ENCODE results near the gene NANOS2.
"Not testable (repeated sequence)": the region's sequence is repeated elsewhere in the genome, so short reads cannot be mapped to it uniquely, and the experiment has no call there.

NANOS2 gene

GRCh38 chr19:45927565-45928261 is 13.1 kb upstream of the NANOS2 start:
- DNase-seq: peak; percentile 70

DNA sequence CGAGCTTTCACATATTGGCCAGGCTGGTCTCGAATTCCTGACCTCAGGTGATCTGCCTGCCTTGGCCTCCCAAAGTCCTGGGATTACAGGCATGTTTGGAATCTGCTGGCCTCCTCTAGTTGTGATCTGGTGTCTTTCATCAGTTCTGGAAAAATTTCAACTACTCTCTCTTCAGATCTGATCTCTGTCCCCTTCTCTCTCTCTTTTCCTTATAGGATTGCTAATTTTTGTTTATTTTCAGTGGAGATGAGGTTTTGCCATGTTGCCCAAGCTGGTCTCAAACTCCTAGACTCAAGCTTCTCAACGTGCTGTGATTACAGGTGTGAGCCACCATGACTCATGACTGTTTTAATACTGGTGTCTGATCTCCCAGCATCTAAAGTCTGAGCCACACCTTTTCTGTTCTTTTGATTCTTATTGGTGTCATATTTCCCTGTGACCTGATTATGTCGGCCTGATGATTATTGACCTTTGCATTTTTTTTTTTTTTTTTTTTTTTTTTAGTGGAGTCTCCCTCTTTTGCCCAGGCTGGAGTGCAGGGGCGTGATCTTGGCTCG is 10.4 kb upstream of the NANOS2 start:
- no peak for DNase-seq

GRCh38 chr19:45922281-45922680 is 7.7 kb upstream of the NANOS2 start:
- no peak for DNase-seq

DNA sequence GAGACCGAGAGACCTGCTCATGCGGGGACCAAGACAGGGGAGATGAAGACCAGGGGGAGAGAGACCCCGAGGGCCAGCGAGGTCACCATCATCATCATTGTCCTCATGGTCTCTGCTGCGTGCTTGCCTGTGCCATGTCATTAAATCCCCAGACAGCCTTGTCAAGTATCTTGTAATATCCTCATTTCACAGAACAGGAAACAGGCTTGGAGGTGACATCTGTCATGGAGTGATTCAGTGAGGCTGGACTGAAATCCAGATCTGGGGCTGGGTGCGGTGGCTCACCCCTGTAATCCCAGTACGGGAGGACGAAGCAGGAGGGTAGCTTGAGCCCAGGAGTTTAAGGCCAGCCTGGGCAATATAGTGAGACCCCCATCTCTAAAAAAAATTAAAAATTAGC is 5.9 kb upstream of the NANOS2 start:
- peak; percentile 41 for DNase-seq

DNA sequence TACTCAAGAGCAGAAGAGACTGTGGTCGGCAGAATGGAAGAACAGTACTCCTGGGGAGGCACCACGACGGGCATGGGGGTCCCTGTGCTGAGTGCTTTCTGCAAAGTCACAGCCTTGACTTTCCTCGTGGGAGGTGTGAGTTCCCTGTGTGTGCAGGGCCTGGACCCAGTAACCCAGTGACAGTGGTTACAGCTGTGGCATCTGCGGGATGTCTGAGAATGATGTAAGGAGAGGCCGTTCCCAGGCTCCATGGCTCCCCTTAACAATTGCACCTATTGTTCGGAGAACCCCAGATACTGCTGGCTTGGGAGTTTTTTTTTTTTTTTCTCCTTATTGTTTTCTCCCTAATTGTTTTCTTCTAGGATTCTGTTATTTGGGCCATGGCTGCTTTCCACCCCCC is 5.1 kb upstream of the NANOS2 start:
- no peak for DNase-seq

DNA sequence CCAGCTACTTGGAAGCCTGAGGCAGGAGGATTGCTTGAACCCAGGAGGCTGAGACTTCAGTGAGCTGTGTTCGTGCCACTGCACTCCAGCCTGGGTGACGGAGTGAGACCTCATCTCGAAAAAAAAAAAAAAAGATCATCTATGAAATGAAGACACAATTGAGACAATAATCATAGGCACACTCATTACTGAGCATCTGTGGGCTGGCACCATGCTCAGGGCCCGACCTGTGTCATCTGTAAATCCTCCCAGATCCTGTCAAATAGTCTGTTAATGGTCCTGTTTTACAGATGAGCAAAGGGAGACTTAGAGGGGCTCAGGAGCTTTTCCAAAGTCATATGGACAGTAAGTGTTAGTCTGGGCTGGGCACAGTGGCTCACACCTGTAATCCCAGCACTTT is 4.1 kb upstream of the NANOS2 start:
- DNase-seq: no peak

- DNase-seq: no peak
Observed at GRCh38 chr19:45917421-45918091, 3.0 kb upstream of the NANOS2 start.

- no peak for DNase-seq
Observed at GRCh38 chr19:45911291-45911690, 3.3 kb downstream of the NANOS2 start.

- DNase-seq: no peak
Observed at GRCh38 chr19:45908956-45909355, 5.6 kb downstream of the NANOS2 start.

DNA sequence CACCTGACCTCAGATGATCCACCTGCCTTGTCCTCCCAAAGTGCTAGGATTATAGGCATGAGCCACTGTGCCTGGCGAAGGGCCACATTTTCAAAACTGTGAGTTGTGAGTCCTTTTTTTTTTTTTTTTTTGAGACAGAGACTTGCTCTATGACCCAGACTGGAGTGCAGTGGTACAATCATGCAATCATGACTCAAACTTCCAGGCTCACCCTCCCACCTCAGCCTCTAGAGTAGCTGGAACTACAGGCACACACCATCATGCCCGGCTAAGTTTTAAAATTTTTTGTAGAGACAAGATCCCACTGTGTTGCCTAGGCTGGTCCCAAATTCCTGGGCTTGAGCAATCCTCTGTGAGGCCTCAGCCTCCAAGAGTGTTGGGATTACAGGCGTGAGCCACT is 8.4 kb downstream of the NANOS2 start:
- no peak for DNase-seq

DNA sequence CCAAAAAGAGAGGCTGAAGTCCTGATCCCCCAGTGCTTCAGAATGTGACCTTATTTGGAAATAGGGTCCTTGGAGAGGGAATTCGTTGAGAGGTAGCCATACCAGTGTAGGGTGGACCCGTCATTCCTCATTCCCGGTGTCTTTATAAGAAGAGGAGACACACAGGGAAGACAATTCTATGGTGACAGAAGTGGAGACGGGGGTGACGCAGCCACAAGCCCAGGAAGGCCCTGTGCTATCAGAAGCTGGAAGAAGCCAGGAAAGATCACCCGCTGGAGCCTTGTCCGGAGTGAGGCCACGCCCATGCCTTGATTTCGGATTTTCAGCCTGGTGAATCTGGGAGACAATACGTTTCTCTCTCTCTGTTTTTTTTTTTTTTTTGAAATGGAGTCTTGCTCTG is 9.6 kb downstream of the NANOS2 start:
- no peak for DNase-seq

- DNase-seq: peak; percentile 88
Observed at GRCh38 chr19:45902651-45903625, 11.6 kb downstream of the NANOS2 start.

- no peak for DNase-seq
Observed at GRCh38 chr19:45901912-45902650, 12.5 kb downstream of the NANOS2 start, which contains the start of gene MYPOP. MYPOP (minus strand) TSS chr19:45902613; CDS start chr19:45901773, 840 bp downstream.

DNA sequence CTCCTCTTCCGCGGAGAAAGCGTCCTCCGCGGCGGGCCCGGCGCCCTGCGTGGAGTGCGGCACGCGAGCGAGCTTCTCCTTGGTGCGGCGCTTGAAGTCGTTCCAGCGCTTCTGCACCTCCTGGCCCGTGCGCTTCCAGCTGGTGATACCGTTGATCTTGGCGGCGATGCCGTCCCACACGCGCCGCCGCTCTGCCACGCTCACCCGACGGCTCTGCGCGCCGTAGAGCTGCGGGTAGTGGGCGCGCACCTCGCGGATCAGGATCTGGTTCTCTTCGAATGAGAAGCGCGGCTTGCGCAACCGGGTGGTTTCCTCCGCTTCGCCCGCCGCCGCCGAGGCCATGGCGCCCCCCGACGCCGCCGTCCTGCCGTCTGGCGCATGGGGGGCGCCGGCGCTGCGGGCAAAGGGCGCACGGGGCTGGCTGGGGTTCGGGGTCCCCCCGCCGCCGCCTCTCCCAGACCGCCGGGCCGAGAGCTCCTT is 13.1 kb downstream of the NANOS2 start:
- peak; percentile 32 for DNase-seq

DNA sequence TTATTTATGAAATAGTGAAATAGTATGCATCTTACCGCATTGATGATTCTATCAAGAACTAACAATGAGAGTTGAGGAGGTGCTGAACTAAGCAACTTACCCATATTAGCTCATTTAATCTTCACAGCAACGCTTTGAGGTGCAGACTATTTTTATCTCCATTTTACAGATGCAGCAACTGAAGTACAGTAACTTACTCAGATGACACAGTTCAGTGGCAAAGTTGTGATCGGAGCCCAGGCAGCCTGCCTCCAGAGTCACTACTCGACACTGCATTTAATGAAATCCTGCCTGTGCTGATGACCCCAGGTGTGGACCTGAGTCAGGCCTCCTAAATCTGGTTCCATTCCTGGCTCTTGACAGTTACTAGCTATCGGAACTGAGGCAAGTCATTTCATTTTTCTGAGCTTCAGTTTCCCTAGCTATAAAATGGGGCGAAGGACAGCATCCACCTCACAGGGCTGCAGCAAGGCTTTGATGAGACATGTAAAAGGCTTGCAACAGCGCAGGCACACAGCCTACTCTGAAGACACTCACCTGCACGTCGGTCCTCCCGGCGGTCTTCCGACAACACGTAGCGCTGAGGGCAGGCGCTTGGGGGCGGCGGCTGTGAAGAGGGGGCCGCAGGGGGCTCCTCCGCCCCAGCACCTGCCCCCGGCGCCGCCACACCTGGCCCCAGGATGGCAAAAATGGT is 13.7 kb downstream of the NANOS2 start:
- no peak for DNase-seq

DNA sequence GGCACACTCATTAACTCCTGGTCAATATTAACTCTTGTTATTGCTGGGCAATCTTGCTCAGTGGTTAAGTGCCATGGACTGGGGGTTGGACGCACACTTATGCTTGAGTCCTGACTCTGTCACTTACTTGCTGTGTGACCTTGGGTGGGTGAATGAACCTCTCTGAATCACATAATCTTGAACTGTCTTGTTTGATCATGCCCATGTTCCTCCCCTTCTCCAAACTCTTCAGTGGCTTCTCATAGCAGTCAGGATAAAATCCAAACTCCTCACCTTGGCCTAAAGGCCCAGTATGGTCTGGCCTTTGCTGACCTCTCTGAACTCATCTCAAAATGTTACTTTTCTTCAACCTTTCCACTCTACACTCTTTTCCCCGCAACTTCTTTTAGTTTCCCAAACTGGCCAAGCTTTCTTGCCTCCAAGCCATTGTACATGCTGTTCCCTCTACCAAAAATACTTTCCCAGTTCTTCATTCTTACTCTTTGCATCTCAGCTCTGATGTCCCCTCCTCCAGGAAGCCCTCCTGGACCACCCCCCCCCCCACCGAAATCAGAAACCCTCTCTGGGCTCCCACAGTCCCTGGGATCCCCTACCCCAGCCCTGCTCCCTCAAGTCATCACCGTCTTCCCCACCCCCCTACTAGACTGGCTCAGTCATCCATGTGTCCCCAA is 14.5 kb downstream of the NANOS2 start:
- DNase-seq: no peak

GRCh38 chr19:45899253-45899652 is 15.3 kb downstream of the NANOS2 start:
- no peak for DNase-seq

DNA sequence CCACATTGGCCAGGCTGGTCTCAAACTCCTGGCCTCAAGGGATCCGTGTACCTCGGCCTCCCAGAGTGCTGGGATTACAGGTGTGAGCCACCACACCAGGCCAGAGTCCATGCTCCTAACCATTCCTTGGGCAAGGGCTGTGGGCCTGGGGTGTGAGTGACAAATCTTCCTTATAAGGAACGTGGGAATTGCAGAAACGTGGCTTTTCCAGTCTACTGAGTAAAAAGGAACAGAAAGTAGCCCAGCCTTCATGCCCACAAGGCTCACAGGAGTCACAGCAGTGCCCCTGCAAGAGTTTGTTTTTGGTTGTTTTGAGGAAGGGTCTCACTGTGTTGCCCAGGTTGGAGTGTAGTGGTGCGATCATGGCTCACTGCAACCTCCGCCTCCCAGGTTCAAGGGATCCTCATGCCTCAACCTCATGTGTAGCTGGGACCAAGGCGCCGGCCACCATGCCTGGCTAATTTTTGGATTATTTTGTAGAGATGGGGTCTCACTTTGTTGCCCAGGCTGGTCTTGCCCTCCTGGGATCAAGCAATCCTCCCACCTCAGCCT is 17.2 kb downstream of the NANOS2 start:
- DNase-seq: no peak

- DNase-seq: not testable (repeated sequence)
Observed at GRCh38 chr19:45895983-45896599, 18.5 kb downstream of the NANOS2 start.

GRCh38 chr19:45895519-45895972 is 19.0 kb downstream of the NANOS2 start:
- no peak for DNase-seq

Measured in GF-D8 (cell line).